GDM1 (cell line): ENCODE results near the gene GJA3.
A peak's percentile ranks its signal among the peaks of the same experiment; 100 is the strongest.

ENCODE experiments used
- DNase-seq: peaks from one replicate; lab custom pipeline; 2025; lab: John Stamatoyannopoulos, UW

GJA3 gene

GRCh38 chr13:20127562-20128458 is 33.0 kb downstream of the GJA3 start:
- peak; percentile 59 for DNase-seq

- DNase-seq = no peak
Measured at GRCh38 chr13:20127262-20127561, 33.6 kb downstream of the GJA3 start.

- DNase-seq = peak; percentile 20
Measured at GRCh38 chr13:20126541-20127261, 34.2 kb downstream of the GJA3 start.

GRCh38 chr13:20125783-20126165 is 35.1 kb downstream of the GJA3 start:
- no peak for DNase-seq

- DNase-seq = no peak
Measured at GRCh38 chr13:20125129-20125782, 35.6 kb downstream of the GJA3 start.

- DNase-seq = no peak
Measured at GRCh38 chr13:20124303-20124702, 36.5 kb downstream of the GJA3 start.

GRCh38 chr13:20121159-20121525 is 39.7 kb downstream of the GJA3 start:
- peak; percentile 23 for DNase-seq

GRCh38 chr13:20119960-20120359 is 40.9 kb downstream of the GJA3 start:
- no peak for DNase-seq

- DNase-seq = peak; percentile 85
Measured at GRCh38 chr13:20118268-20119140, 42.3 kb downstream of the GJA3 start.

- DNase-seq = no peak
Measured at GRCh38 chr13:20116213-20116612, 44.6 kb downstream of the GJA3 start.

GRCh38 chr13:20114066-20114610 is 46.7 kb downstream of the GJA3 start:
- no peak for DNase-seq

GRCh38 chr13:20109037-20109436 is 51.8 kb downstream of the GJA3 start:
- DNase-seq = no peak

GRCh38 chr13:20106742-20107141 is 54.1 kb downstream of the GJA3 start:
- DNase-seq = no peak

GRCh38 chr13:20105161-20105689 is 55.6 kb downstream of the GJA3 start:
- no peak for DNase-seq

- DNase-seq = no peak
Measured at GRCh38 chr13:20102525-20103180, 58.2 kb downstream of the GJA3 start.

- no peak for DNase-seq
Measured at GRCh38 chr13:20101467-20102316, 59.2 kb downstream of the GJA3 start.

GRCh38 chr13:20099319-20099718 is 61.5 kb downstream of the GJA3 start:
- no peak for DNase-seq

- no peak for DNase-seq
Measured at GRCh38 chr13:20093951-20094350, 66.9 kb downstream of the GJA3 start.

- DNase-seq = no peak
Measured at GRCh38 chr13:20090349-20090748, 70.5 kb downstream of the GJA3 start.
